HG02938 (cell line): Measurements from ENCODE around the gene CDKL5.

Source experiments
- ATAC-seq: cut with Tn5 transposase; IDR thresholded peaks from one replicate; pipeline ENCODE4 v1.9.1; 2021; ENCODE audit warnings: mild to moderate bottlenecking, moderate library complexity; ENCODE audit not compliant: unreplicated experiment

Gene CDKL5

DNA sequence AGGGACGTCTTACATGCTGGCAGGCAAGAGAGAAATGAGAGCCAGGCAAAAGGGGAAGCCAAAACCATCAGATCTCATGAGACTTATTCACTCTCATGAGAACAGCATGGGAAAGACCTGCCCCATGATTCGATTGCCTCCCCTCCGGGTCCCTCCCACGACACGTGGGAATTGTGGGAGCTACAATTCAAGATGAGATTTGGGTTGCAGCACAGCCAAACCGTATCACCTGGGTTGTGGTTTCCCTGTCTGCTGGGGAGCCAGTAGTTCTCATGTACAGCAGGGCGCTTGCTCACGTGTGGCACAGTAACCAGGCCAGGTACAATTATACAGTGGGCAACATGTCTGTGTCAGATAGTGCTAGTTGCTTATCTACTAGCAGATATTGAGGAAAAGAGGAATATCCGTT lies 257.6 kb downstream of the CDKL5 start:
- ATAC-seq: no peak

- no peak for ATAC-seq
Measured at GRCh38 chrX:18687856-18688495, 262.6 kb downstream of the CDKL5 start.

- no peak for ATAC-seq
Measured at GRCh38 chrX:18691431-18691830, 266.0 kb downstream of the CDKL5 start.

DNA sequence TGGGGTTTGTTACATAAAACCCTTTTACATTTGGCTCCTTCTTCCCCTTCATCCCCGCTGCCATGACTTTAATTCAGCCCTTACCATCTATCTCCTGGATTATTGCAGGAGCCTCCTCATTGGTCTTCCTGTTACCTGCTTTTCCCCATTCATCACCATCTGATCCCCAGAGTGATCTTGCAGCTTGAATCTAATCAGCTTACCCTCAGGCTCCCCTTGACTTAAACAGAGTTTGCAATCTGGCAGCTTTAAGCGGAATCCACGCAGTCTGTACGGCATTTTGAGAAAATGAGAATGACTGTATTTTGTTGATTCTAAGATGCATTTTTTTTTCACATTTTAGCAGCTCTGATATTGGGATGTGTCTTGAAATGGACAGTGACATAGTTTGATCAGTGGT lies 267.1 kb downstream of the CDKL5 start:
- no peak for ATAC-seq

DNA sequence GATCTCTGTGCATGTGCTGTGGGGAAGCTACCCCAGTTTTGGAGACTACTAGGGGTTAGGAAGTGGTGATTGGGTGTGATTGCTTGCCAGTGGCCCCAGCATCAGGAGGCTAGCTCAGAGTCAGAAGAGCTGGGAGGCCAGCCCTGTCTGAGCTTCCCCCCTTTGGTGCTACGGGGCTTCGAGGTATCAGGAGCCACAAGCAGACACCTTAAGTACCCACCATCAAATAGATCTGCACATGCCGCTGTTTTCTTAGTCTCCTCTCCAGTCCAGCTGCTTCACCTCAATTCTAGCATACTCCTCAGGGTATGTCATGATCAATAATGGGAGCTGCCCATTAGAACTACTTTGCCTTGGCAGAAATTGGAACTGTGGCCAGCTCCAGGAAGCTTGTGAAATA lies 271.2 kb downstream of the CDKL5 start:
- ATAC-seq: no peak

- ATAC-seq: no peak
Measured at GRCh38 chrX:18698737-18699650, 273.6 kb downstream of the CDKL5 start.

DNA sequence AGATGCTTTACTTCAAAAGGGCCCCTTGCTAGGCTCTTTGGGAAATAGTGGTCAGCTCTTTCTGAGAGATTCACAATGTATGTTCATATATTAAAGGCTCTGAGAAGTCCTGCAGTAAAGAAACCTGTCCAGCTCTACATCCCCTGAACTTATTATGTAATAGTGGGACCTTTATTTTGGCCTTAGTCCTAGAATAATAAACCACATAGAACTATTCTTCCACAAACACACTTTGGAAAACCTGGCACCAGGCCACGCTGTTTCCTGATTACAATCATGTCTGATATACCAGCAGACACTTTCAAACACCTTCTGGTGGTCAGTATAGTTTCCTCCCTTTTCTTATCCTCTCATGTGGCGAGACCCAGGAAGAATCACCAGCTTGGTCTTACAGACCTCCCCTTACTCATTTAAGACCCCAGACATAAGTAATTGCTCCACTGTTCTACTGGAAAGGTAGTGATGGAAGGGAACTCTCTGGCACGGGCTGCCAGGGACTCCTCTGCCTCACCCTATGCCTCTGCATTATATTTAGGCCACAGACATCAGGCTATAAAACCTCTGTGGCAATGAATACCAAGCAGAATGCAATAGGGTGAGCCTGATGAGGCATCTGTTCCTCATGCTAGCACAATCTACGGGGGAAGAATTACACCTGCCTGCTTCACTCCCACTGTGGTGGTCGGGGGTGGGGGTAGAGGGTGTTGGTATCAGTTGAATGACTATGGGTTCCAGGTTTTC lies 276.4 kb downstream of the CDKL5 start:
- no peak for ATAC-seq

- no peak for ATAC-seq
Measured at GRCh38 chrX:18702362-18703195, 277.2 kb downstream of the CDKL5 start.
